CD4-positive, alpha-beta memory T cell (primary cell): ENCODE results near the gene NFIX. TPM values are rescaled to one million over a fixed set of nuclear protein-coding genes. Genes with fewer than 3 reads are reported as not detected.

Experiments
- CTCF ChIA-PET: fragments of 350-600 bp; sonication (Branson Sonifier 250); formaldehyde crosslinking; loops from one replicate; lab custom pipeline; 2021; ENCODE audit warnings: inconsistent platforms; ENCODE audit not compliant: partially characterized antibody; lab: Charles Lee
- POLR2A ChIA-PET: fragments of 350-600 bp; sonication (Branson Sonifier 250); formaldehyde crosslinking; loops from one replicate; lab custom pipeline; 2021; ENCODE audit not compliant: partially characterized antibody; lab: Charles Lee
- DNase-seq, 5 donors: peaks; one replicate each; pipeline versions ENCODE4 v3.0.0 to v3.0.0-alpha.2; 2020 to 2022; ENCODE audit warnings: mixed read lengths in 1 of 5
- H3K27ac ChIP-seq: one replicate; pipeline ENCODE4 v1.7.0; 2013; ENCODE audit warnings: low read depth, low read length
- H3K27me3 ChIP-seq: 2 replicates; pipeline ENCODE4 v1.7.0; 2013; ENCODE audit warnings: mild to moderate bottlenecking, low read length, moderate library complexity; ENCODE audit not compliant: insufficient read depth
- H3K36me3 ChIP-seq: 2 replicates; pipeline ENCODE4 v1.7.0; 2013; ENCODE audit warnings: mild to moderate bottlenecking, low read length, moderate library complexity; ENCODE audit not compliant: insufficient read depth
- H3K4me1 ChIP-seq: 2 replicates; pipeline ENCODE4 v1.7.0; 2013; ENCODE audit warnings: mild to moderate bottlenecking, low read length, moderate library complexity; ENCODE audit not compliant: insufficient read depth
- H3K4me3 ChIP-seq, 2 donors: one replicate each; pipeline ENCODE4 v1.7.0; 2013; ENCODE audit warnings: low read length in 2 of 2, mild to moderate bottlenecking in 1 of 2
- H3K9me3 ChIP-seq, 2 donors: one replicate each; pipeline ENCODE4 v1.7.0; 2013; ENCODE audit warnings: low read length in 2 of 2, control low read depth in 1 of 2; ENCODE audit not compliant: control insufficient read depth in 1 of 2
- H3K27ac Mint-ChIP-seq, 7 donors: one replicate each; pipeline ENCODE4 v1.8.0; 2020 to 2021; ENCODE audit warnings: mixed read lengths in 7 of 7, mild to moderate bottlenecking in 6 of 7, inconsistent platforms in 3 of 7, moderate library complexity in 3 of 7
- H3K27me3 Mint-ChIP-seq, 2 donors: one replicate each; pipeline ENCODE4 v1.8.0; 2020 to 2021; ENCODE audit warnings: mixed read lengths in 2 of 2
- H3K36me3 Mint-ChIP-seq, 2 donors: one replicate each; pipeline ENCODE4 v1.8.0; 2020 to 2021; ENCODE audit warnings: mixed read lengths in 2 of 2, inconsistent platforms in 1 of 2, mild to moderate bottlenecking in 1 of 2
- H3K4me1 Mint-ChIP-seq, 4 donors: one replicate each; pipeline ENCODE4 v1.8.0; 2020 to 2021; ENCODE audit warnings: mixed read lengths in 4 of 4, mild to moderate bottlenecking in 1 of 4
- H3K4me3 Mint-ChIP-seq, 8 donors: one replicate each; pipeline ENCODE4 v1.8.0; 2020 to 2021; ENCODE audit warnings: mixed read lengths in 8 of 8, mild to moderate bottlenecking in 7 of 8, moderate library complexity in 6 of 8, inconsistent platforms in 3 of 8
- H3K9me3 Mint-ChIP-seq, 8 donors: one replicate each; pipeline ENCODE4 v1.8.0; 2020 to 2021; ENCODE audit warnings: mixed read lengths in 8 of 8, mild to moderate bottlenecking in 5 of 8, inconsistent platforms in 3 of 8, moderate library complexity in 1 of 8
- intact Hi-C: fragments of 100-400 bp; cut with micrococcal nuclease; formaldehyde crosslinking; loops from one replicate; pipeline ENCODE4 v1.15.1; 2023
- polyA plus RNA-seq, 2 donors: library from polyadenylated mRNA; unstranded; fragments of 300-500 nt; fragmentation: Illumina TruSeq; gene quantifications; one replicate each; pipeline ENCODE4 v1.2.3, GENCODE V29; 2021
- total RNA-seq, 2 experiments: library from RNA; stranded (reverse); gene quantifications; one replicate each; pipeline ENCODE4 v1.2.3, GENCODE V29; 2021

NFIX gene
- total and polyA plus RNA-seq, 4 experiments from 2014 or later: 0.09 to 5.4 (median 4.0) TPM; not detected in 1

DNA sequence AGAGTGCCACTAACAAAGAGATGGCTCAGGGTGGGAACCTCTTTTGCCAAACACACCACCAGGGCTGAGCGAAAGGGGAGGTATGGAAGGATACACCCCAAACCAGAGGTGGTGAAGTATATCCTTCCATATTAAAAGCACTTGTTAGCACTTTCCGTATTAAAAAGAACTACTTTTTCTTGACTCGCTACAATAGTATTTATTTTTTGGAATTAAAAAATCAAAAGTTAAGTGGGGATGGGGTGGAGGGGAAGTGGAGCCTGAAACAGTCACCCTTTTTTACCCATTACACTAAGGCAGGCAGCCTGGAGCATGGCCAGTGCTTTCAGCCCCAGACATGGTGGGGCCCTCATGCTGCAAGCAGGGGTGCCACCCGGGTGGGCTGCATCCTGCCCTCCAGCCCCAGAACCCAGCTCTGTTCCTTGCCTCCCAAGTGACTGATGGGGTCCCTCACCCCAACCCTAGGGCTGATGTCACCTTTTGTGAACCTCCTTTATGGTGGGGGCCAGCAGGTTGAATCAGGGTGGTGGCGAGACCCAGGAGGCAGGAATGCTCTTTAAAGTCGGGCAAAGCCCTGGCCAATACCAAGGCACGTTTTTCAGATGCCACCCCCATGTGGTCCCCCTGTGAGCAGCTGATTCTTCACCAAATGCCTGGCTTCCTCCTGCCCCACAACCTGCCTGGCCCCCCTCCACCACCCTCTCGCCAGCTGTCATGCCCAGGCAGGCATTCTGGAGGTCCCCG lies 76.3 kb downstream of the NFIX start:
- CTCF ChIA-PET: interaction anchor here (1.1 kb wide), 1 partner anchor 10 kb away, joined by 5 read pairs; no protein-coding TSS in a partner anchor

DNA sequence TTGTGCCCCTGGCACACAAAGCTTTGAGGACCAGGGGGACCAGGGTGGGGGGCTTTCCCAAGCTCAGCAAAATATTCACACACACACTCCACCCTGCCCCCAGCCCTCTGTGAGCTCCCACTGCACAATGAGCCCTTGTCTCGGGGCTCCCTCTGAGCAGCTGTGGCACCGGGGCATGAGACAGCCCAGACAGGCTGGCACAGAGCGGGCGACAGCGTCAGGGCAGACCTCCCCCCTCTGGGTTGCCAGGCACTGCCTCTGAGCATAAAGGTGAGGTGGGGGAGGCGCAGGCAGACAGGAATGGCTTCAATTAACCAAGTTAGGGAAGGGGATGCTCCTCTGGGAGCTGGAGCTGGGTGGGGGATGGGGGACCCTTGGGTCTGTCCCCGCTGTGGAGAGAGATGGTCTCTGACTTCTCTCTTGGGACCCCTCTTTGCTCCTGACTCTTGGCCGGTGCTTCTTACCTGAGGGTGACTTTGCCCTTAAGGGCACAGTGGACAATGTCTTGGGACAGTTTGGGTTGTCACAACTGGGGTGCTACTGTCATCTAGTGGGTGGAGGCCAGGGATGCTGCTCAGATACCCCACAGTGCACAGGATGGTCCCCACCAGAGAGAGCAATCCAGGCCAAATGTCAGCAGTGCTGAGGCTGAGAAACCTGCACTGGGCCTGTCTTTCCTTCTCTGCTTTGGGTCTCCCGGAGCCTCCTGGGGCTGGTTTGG lies 77.1 kb downstream of the NFIX start:
- no peaks in the 10 kb centered on the region for H3K4me1 ChIP-seq
- ChIA-PET POLR2A (no interaction called here), CTCF (no interaction called here)
- H3K9me3 ChIP-seq: no peaks in the 10 kb centered on the region
- no peak overlapping the region for H3K27ac ChIP-seq
- Mint-ChIP-seq H3K27me3 (peaks cover 0 to 1% of the 10 kb centered on the region in 2 donors), H3K36me3 (no peaks in the 10 kb centered on the region), H3K9me3 (no peaks in the 10 kb centered on the region), H3K4me1 (no peaks in the 10 kb centered on the region), H3K4me3 (no peak overlapping the region), H3K27ac (no peak overlapping the region)
- intact Hi-C loops: no loop called here
- no peak overlapping the region for H3K4me3 ChIP-seq
- no peaks in the 10 kb centered on the region for H3K27me3 ChIP-seq
- no peak for DNase-seq
- H3K36me3 ChIP-seq: no peaks in the 10 kb centered on the region

More for the DNA sequence above, 76.3 kb downstream of the NFIX start:
- H3K4me1 ChIP-seq: no peaks in the 10 kb centered on the region
- no peaks in the 10 kb centered on the region for H3K9me3 ChIP-seq
- POLR2A ChIA-PET: no interaction called here
- no peak overlapping the region for H3K4me3 ChIP-seq
- no peaks in the 10 kb centered on the region for H3K4me1 Mint-ChIP-seq
- H3K27ac ChIP-seq: no peak overlapping the region
- no peaks in the 10 kb centered on the region for H3K27me3 ChIP-seq
- no peak overlapping the region for H3K27ac Mint-ChIP-seq
- H3K27me3 Mint-ChIP-seq: peaks cover 0 to 1% of the 10 kb centered on the region in 2 donors
- H3K4me3 Mint-ChIP-seq: no peak overlapping the region
- no peaks in the 10 kb centered on the region for H3K9me3 Mint-ChIP-seq
- H3K36me3 ChIP-seq: no peaks in the 10 kb centered on the region
- no peaks in the 10 kb centered on the region for H3K36me3 Mint-ChIP-seq
- intact Hi-C loops: no loop called here
- DNase-seq: no peak

DNA sequence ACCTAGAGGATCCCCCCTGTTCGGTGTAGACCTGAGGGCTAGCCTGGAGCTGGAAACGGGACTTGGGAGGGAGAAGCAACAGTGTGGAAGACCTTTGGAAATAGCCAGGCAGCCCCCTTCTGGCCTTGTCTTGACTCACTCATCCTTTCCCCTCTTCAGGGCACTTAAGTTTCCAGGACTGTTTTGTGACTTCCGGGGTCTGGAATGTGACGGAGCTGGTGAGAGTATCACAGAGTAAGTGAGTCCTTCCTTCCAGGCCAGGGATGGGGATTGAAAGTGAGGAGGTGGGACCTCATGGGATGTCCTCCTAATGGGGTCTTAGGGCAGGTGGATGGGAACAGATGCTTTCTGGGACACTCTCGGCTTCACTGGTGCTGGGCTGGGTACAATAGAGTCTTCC lies 78.0 kb downstream of the NFIX start:
- intact Hi-C loops: no loop called here
- Mint-ChIP-seq H3K36me3 (no peaks in the 10 kb centered on the region), H3K9me3 (no peaks in the 10 kb centered on the region), H3K27me3 (peaks cover 0 to 1% of the 10 kb centered on the region in 2 donors), H3K27ac (no peak overlapping the region), H3K4me3 (no peak overlapping the region), H3K4me1 (no peaks in the 10 kb centered on the region)
- no peaks in the 10 kb centered on the region for H3K36me3 ChIP-seq
- H3K4me1 ChIP-seq: no peaks in the 10 kb centered on the region
- ChIA-PET CTCF (interaction anchor here (1.7 kb wide), 1 partner anchor 12 kb away, joined by 7 read pairs; no protein-coding TSS in a partner anchor), POLR2A (no interaction called here)
- no peaks in the 10 kb centered on the region for H3K27me3 ChIP-seq
- H3K27ac ChIP-seq: no peak overlapping the region
- DNase-seq: no peak
- no peaks in the 10 kb centered on the region for H3K9me3 ChIP-seq
- H3K4me3 ChIP-seq: no peak overlapping the region

DNA sequence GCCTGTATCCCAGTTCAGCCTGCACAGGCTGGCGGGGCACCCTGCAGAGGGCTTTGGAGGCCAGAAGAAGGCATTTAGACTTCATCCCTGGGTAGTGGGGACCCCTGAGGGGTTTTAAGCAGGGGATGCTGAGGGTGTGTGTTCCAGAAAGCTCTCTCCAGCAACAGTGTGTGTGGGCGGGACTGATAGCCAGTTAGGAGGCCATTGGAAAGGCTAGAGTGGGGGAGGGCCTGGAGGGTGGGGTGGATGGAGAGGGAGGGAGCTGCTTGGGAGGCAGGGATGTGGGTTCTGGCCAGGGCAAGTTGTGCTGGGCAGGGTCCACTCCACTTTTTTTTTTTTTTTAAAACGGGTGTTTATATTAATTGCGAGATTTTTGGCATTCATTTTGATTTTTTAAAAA lies 79.1 kb downstream of the NFIX start:
- ChIA-PET CTCF (interaction anchor here (1.7 kb wide), 1 partner anchor 13 kb away, joined by 7 read pairs; no protein-coding TSS in a partner anchor), POLR2A (no interaction called here)
- no peaks in the 10 kb centered on the region for H3K36me3 ChIP-seq
- H3K27me3 ChIP-seq: no peaks in the 10 kb centered on the region
- no peak overlapping the region for H3K4me3 Mint-ChIP-seq
- peaks cover 6% of the 10 kb centered on the region for H3K4me1 ChIP-seq
- no peaks in the 10 kb centered on the region for H3K9me3 ChIP-seq
- H3K4me3 ChIP-seq: no peak overlapping the region
- H3K27ac Mint-ChIP-seq: no peak overlapping the region
- H3K9me3 Mint-ChIP-seq: no peaks in the 10 kb centered on the region
- H3K27ac ChIP-seq: no peak overlapping the region
- intact Hi-C loops: no loop called here
- no peaks in the 10 kb centered on the region for H3K27me3 Mint-ChIP-seq
- H3K36me3 Mint-ChIP-seq: no peaks in the 10 kb centered on the region
- no peaks in the 10 kb centered on the region for H3K4me1 Mint-ChIP-seq
- no peak for DNase-seq

DNA sequence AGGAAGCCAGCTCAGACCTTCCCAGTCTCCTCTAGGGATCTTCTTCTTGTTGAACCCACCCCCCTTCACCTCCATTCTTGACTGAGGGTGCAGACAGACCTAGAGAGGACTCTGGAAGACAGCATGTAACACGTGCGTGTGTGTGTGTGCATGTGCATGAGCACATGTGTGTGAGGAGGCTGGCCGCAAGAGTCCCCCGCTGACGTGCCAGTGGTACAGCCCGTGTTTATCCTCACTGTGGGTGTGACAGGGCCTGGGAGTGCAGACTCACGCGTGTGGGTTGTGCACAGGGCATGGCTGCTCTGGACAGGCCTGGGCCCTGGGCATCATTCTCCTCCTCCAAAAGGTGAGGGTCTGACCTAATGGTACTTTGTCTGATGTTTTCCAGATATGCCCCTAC lies 81.0 kb downstream of the NFIX start:
- intact Hi-C loops: no loop called here
- Mint-ChIP-seq H3K4me1 (no peaks in the 10 kb centered on the region), H3K4me3 (no peak overlapping the region), H3K27ac (no peak overlapping the region), H3K36me3 (no peaks in the 10 kb centered on the region), H3K27me3 (no peaks in the 10 kb centered on the region), H3K9me3 (no peaks in the 10 kb centered on the region)
- H3K9me3 ChIP-seq: no peaks in the 10 kb centered on the region
- POLR2A ChIA-PET: no interaction called here
- H3K4me3 ChIP-seq: no peak overlapping the region
- H3K36me3 ChIP-seq: no peaks in the 10 kb centered on the region
- no peak overlapping the region for H3K27ac ChIP-seq
- CTCF ChIA-PET: no interaction called here
- no peaks in the 10 kb centered on the region for H3K27me3 ChIP-seq
- peaks cover 8% of the 10 kb centered on the region for H3K4me1 ChIP-seq
- DNase-seq: no peak

DNA sequence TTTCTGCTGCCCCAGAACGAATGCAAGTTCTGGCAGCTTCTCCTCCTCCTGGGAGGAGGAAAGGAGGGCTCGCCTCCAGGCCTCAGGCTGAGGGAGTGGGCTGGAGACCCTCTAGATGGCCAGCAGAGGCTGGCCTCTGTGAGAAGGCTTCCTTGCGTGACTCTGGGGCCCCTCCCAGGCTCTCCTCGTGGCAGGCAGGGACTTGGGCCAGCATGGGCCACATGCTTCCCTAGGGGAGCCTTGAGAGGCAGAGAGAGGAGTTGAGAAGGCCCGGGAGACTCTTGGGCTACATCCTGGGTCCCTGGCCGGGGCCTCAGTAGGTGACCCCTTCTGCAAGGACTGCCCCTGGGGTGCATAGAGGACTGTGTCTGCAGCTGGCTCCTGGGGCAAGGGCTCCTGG lies 81.5 kb downstream of the NFIX start:
- Histone ChIP-seq H3K27me3 (no peaks in the 10 kb centered on the region), H3K4me3 (no peak overlapping the region), H3K27ac (no peak overlapping the region), H3K36me3 (no peaks in the 10 kb centered on the region), H3K4me1 (peaks cover 8% of the 10 kb centered on the region), H3K9me3 (no peaks in the 10 kb centered on the region)
- Mint-ChIP-seq H3K4me3 (no peak overlapping the region), H3K27me3 (no peaks in the 10 kb centered on the region), H3K36me3 (no peaks in the 10 kb centered on the region), H3K9me3 (no peaks in the 10 kb centered on the region), H3K27ac (no peak overlapping the region), H3K4me1 (no peaks in the 10 kb centered on the region)
- intact Hi-C loops: no loop called here
- POLR2A ChIA-PET: no interaction called here
- no peak for DNase-seq
- CTCF ChIA-PET: no interaction called here

DNA sequence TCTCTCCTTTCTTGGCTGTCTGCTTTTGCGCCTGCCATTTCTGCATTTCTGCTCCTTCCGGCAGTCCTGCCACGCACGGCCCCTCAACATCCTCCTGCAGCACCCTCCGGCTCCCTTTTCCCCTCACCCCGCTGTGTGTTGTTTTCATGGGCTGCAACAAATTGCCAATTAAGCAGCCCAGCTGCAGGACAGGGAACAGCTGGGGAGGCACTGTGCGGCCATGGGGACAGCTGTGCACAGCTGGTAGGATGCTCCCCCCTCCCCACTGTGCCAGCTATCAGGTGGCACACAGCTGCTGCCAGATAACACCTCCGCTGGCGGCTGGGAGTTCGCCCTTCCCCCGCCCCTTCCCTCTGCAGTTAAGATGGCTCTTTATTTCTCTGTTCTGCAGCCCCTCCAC lies 82.0 kb downstream of the NFIX start:
- Mint-ChIP-seq H3K9me3 (no peaks in the 10 kb centered on the region), H3K4me1 (no peaks in the 10 kb centered on the region), H3K27ac (peak overlapping the region in 1 of 7 donors; percentile 63), H3K36me3 (no peaks in the 10 kb centered on the region), H3K4me3 (no peak overlapping the region), H3K27me3 (no peaks in the 10 kb centered on the region)
- Histone ChIP-seq H3K27me3 (no peaks in the 10 kb centered on the region), H3K4me1 (peaks cover 8% of the 10 kb centered on the region), H3K36me3 (no peaks in the 10 kb centered on the region), H3K4me3 (no peak overlapping the region), H3K27ac (no peak overlapping the region), H3K9me3 (no peaks in the 10 kb centered on the region)
- intact Hi-C loops: no loop called here
- ChIA-PET POLR2A (no interaction called here), CTCF (interaction anchor here (2.3 kb wide), 1 partner anchor 16 kb away, joined by 11 read pairs; no protein-coding TSS in a partner anchor)
- no peak for DNase-seq
